ENCODE data around the gene TPCN1. TPM values are rescaled to one million over a fixed set of nuclear protein-coding genes. Genes with fewer than 3 reads are reported as not detected.

TPCN1 gene
- total RNA-seq, 1 experiment from 2014 or later, result 42.7 TPM

DNA sequence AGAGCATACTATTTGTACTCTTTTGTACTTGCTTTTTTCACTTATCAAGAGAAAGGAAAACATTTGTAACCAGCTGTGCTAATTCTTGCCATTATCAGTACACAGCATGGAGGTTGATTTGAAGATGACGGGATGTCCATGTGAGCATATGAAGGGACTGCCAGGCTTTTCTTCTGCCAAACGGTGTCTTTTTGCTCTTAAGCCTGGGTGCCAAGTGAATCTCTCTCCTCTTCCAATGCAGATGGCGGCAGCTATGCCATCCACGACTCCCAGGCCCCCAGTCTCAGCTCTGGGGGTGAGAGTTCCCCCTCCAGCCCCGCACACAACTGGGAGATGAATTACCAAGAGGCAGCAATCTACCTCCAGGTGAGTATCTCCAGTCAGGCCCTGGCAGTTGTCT, 38.9 kb downstream of the TPCN1 start:
- no peak overlapping the region for H2AFZ ChIP-seq
- POLR2A ChIA-PET (ENCODE audit: unreplicated experiment), result no interaction called here
- H3K4me3 ChIP-seq, result no peak overlapping the region
- no TSS peak for BruUV-seq (replicated peaks)
- intact Hi-C loops (cut with micrococcal nuclease; ENCODE audit: unreplicated experiment), result no loop called here
- H3K9me2 ChIP-seq (ENCODE audit: insufficient read depth), result no peaks in the 10 kb centered on the region
- no peak for DNase-seq
- no peaks in the 10 kb centered on the region for H3K9me3 ChIP-seq (ENCODE audit: insufficient read depth, low read depth)
- H3K36me3 ChIP-seq (ENCODE audit: low read depth), result 0 out of 2 replicates have a peak, but pooled peaks cover 5% of the 10 kb centered on the region
- H3K79me2 ChIP-seq (ENCODE audit: low read depth), result no peaks in the 10 kb centered on the region
- no peak overlapping the region for H3K4me2 ChIP-seq
- TF ChIP-seq, protein P1, sequence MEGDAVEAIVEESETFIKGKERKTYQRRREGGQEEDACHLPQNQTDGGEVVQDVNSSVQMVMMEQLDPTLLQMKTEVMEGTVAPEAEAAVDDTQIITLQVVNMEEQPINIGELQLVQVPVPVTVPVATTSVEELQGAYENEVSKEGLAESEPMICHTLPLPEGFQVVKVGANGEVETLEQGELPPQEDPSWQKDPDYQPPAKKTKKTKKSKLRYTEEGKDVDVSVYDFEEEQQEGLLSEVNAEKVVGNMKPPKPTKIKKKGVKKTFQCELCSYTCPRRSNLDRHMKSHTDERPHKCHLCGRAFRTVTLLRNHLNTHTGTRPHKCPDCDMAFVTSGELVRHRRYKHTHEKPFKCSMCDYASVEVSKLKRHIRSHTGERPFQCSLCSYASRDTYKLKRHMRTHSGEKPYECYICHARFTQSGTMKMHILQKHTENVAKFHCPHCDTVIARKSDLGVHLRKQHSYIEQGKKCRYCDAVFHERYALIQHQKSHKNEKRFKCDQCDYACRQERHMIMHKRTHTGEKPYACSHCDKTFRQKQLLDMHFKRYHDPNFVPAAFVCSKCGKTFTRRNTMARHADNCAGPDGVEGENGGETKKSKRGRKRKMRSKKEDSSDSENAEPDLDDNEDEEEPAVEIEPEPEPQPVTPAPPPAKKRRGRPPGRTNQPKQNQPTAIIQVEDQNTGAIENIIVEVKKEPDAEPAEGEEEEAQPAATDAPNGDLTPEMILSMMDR (conservative IDR thresholded peaks at IDR 0.05), result no peak
- TF ChIP-seq EZH2 (IDR thresholded peaks at IDR 0.05; ENCODE audit: low read depth), result no peak
- no peaks in the 10 kb centered on the region; the same call in 1 of the 2 replicates for H3K4me1 ChIP-seq (replicated peaks; ENCODE audit: insufficient read depth)
- H3K27ac ChIP-seq, result no peak overlapping the region
- no peaks in the 10 kb centered on the region for H3K27me3 ChIP-seq (ENCODE audit: insufficient read depth, low read depth)
- H3F3A ChIP-seq (ENCODE audit: insufficient read depth, low read depth), result 0 out of 2 replicates have a peak, but pooled peaks cover 5% of the 10 kb centered on the region
- H4K20me1 ChIP-seq (ENCODE audit: insufficient read depth), result no peaks in the 10 kb centered on the region
- CTCF ChIA-PET, result interaction anchor here (0.6 kb wide), 1 partner anchor 63 kb away, joined by 8 read pairs; no protein-coding TSS in a partner anchor

DNA sequence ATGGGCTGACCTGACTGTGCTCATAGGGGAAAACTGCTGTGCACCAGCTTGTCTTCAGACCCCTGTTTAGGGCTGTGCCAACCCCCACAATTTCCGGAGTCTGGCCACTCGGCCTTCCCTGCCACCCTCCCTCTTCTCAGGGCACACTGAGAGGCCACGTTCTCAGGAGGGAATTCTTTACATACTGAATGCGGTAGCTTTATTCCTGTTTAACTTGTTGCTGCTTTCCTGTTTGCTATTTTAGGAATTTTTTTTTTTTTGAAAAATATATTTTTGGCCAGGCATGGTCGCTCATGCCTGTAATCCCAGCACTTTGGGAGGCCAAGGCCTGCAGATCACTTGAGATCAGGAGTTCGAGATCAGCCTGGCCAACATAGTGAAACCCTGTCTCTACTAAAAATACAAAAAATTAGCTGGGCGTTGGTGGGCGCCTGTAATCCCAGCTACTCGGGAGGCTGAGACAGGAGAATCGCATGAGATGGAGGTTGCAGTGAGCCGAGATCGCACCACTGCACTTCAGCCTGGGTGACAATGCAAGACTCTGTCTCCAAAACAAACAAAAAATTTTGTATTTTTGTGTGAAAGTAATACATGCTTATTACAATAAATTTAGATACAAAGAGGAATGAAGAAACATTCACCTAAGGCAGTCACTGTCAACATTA, 39.5 kb downstream of the TPCN1 start:
- Histone ChIP-seq H3K9me3 (ENCODE audit: insufficient read depth, low read depth) (no peaks in the 10 kb centered on the region), H3K4me2 (no peak overlapping the region), H3K27ac (no peak overlapping the region), H2AFZ (no peak overlapping the region), H3K4me3 (no peak overlapping the region), H3F3A (ENCODE audit: insufficient read depth, low read depth) (0 out of 2 replicates have a peak, but pooled peaks cover 5% of the 10 kb centered on the region), H3K9me2 (ENCODE audit: insufficient read depth) (no peaks in the 10 kb centered on the region), H3K27me3 (ENCODE audit: insufficient read depth, low read depth) (no peaks in the 10 kb centered on the region), H3K4me1 (replicated peaks; ENCODE audit: insufficient read depth) (no peaks in the 10 kb centered on the region; the same call in 1 of the 2 replicates), H4K20me1 (ENCODE audit: insufficient read depth) (no peaks in the 10 kb centered on the region), H3K79me2 (ENCODE audit: low read depth) (no peaks in the 10 kb centered on the region), H3K36me3 (ENCODE audit: low read depth) (0 out of 2 replicates have a peak, but pooled peaks cover 5% of the 10 kb centered on the region)
- CTCF ChIA-PET, result interaction anchor here (0.6 kb wide), 1 partner anchor 64 kb away, joined by 8 read pairs; no protein-coding TSS in a partner anchor
- POLR2A ChIA-PET (ENCODE audit: unreplicated experiment), result no interaction called here
- no peak for TF ChIP-seq EZH2 (IDR thresholded peaks at IDR 0.05; ENCODE audit: low read depth)
- TF ChIP-seq, protein P1 (conservative IDR thresholded peaks at IDR 0.05), result no peak
- no peak for DNase-seq
- intact Hi-C loops (cut with micrococcal nuclease; ENCODE audit: unreplicated experiment), result no loop called here
- no TSS peak for BruUV-seq (replicated peaks)

DNA sequence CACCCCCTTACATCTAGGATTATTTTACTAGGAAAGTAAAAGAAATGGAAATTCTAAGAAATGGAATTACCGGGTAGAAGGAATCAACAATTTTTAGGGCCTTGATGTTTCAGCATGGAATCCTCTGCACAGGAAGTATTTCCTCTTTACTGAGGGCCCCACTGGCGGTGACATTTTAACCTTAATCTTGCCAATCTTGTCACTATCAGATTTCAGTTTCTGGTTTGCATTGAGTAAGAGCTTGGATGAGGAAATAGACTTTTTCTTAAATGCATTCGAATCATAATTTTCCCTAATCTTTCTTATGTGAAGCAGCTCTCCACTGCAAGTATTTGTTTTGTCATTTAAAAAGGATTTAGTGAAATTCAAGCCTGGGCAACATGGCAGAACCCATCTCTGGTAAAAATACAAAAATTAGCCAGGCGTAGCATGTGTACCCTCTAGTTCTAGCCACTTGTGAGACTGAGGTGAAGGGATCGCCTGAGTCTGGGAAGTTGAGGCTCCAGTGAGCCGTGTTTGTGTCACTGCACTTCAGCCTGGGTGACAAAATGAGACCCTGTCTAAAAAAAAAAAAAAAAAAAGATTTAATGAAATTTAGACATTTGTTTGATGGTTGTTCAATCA, 40.7 kb downstream of the TPCN1 start:
- Histone ChIP-seq H3K9me2 (ENCODE audit: insufficient read depth) (no peaks in the 10 kb centered on the region), H3K36me3 (ENCODE audit: low read depth) (0 out of 2 replicates have a peak, but pooled peaks cover 5% of the 10 kb centered on the region), H2AFZ (no peak overlapping the region), H3K27me3 (ENCODE audit: insufficient read depth, low read depth) (no peaks in the 10 kb centered on the region), H3K4me3 (no peak overlapping the region), H3F3A (ENCODE audit: insufficient read depth, low read depth) (0 out of 2 replicates have a peak, but pooled peaks cover 5% of the 10 kb centered on the region), H3K79me2 (ENCODE audit: low read depth) (no peaks in the 10 kb centered on the region), H3K27ac (no peak overlapping the region), H3K4me2 (no peak overlapping the region), H4K20me1 (ENCODE audit: insufficient read depth) (no peaks in the 10 kb centered on the region), H3K9me3 (ENCODE audit: insufficient read depth, low read depth) (no peaks in the 10 kb centered on the region), H3K4me1 (replicated peaks; ENCODE audit: insufficient read depth) (no peaks in the 10 kb centered on the region; the same call in 1 of the 2 replicates)
- BruUV-seq (replicated peaks), result no TSS peak
- TF ChIP-seq, protein P1 (conservative IDR thresholded peaks at IDR 0.05), result no peak
- no peak for TF ChIP-seq EZH2 (IDR thresholded peaks at IDR 0.05; ENCODE audit: low read depth)
- POLR2A ChIA-PET (ENCODE audit: unreplicated experiment), result interaction anchor here (0.8 kb wide), 1 partner anchor 38 kb away, joined by 9 read pairs; no protein-coding TSS in a partner anchor
- DNase-seq, result no peak
- intact Hi-C loops (cut with micrococcal nuclease; ENCODE audit: unreplicated experiment), result no loop called here
- CTCF ChIA-PET, result interaction anchor here (0.6 kb wide), 1 partner anchor 32 kb away, joined by 8 read pairs; no protein-coding TSS in a partner anchor

Measured in PC-9 (cell line).